HEK293 (cell line): ENCODE measurements around the gene SMARCD1.

Source experiments
- EGR2 ChIP-seq: fragments of 450-650 bp; formaldehyde crosslinking; IDR thresholded peaks from 2 replicates; pipeline ENCODE4 v1.5.1; 2016; ENCODE audit warnings: low read depth, missing biosample characterization, missing genetic modification characterization
- FEZF1 ChIP-seq: fragments of 450-650 bp; formaldehyde crosslinking; IDR thresholded peaks from 2 replicates; pipeline ENCODE4 v1.5.1; 2016; ENCODE audit warnings: missing biosample characterization, missing genetic modification characterization
- GLI2 ChIP-seq: fragments of 450-650 bp; formaldehyde crosslinking; IDR thresholded peaks from 2 replicates; pipeline ENCODE4; 2017; ENCODE audit warnings: missing biosample characterization, missing genetic modification characterization, low read depth, borderline replicate concordance
- KLF7 ChIP-seq: fragments of 450-650 bp; formaldehyde crosslinking; IDR thresholded peaks from 2 replicates; pipeline ENCODE4 v1.5.1; 2016; ENCODE audit warnings: missing biosample characterization, missing genetic modification characterization, borderline replicate concordance
- MEIS1 ChIP-seq: sonication (generic); formaldehyde crosslinking; IDR thresholded peaks from 2 replicates; pipeline ENCODE4 v1.8.1; 2022; ENCODE audit warnings: missing genetic modification reagents, mild to moderate bottlenecking, borderline replicate concordance
- SCRT1 ChIP-seq: fragments of 450-650 bp; formaldehyde crosslinking; IDR thresholded peaks from 2 replicates; pipeline ENCODE4 v1.5.1; 2016; ENCODE audit warnings: missing biosample characterization, missing genetic modification characterization, borderline replicate concordance
- SETDB1 ChIP-seq: IDR thresholded peaks from one replicate; pipeline ENCODE4 v1.6.1; 2017; ENCODE audit warnings: mild to moderate bottlenecking, low read length, moderate library complexity, mixed read lengths; ENCODE audit not compliant: insufficient read length
- SP7 ChIP-seq: fragments of 450-650 bp; formaldehyde crosslinking; IDR thresholded peaks from 2 replicates; pipeline ENCODE4 v1.5.1; 2016; ENCODE audit warnings: missing biosample characterization, missing genetic modification characterization
- TRIM28 ChIP-seq: IDR thresholded peaks from 2 replicates; pipeline ENCODE4 v1.6.1; 2011; ENCODE audit warnings: low read length, control low read depth, borderline replicate concordance
- ZBTB1 ChIP-seq: fragments of 450-650 bp; formaldehyde crosslinking; IDR thresholded peaks from 2 replicates; pipeline ENCODE4 v1.5.1; 2016; ENCODE audit warnings: missing biosample characterization, missing genetic modification characterization
- ZBTB7A ChIP-seq: fragments of 450-650 bp; formaldehyde crosslinking; IDR thresholded peaks from 2 replicates; pipeline ENCODE4 v1.5.1; 2016; ENCODE audit warnings: low read depth, missing biosample characterization, missing genetic modification characterization
- ZFP37 ChIP-seq: fragments of 450-650 bp; formaldehyde crosslinking; IDR thresholded peaks from 2 replicates; pipeline ENCODE4 v1.5.1; 2016; ENCODE audit warnings: missing biosample characterization, missing genetic modification characterization
- ZNF121 ChIP-seq: fragments of 450-650 bp; formaldehyde crosslinking; IDR thresholded peaks from 2 replicates; pipeline ENCODE4 v1.5.1; 2016; ENCODE audit warnings: missing biosample characterization, missing genetic modification characterization
- ZNF133 ChIP-seq: fragments of 450-650 bp; formaldehyde crosslinking; IDR thresholded peaks from 2 replicates; pipeline ENCODE4 v1.5.1; 2016; ENCODE audit warnings: missing biosample characterization, missing genetic modification characterization
- ZNF140 ChIP-seq: fragments of 450-650 bp; formaldehyde crosslinking; IDR thresholded peaks from 2 replicates; pipeline ENCODE4 v1.5.1; 2016; ENCODE audit warnings: missing biosample characterization, missing genetic modification characterization
- ZNF155 ChIP-seq: fragments of 450-650 bp; formaldehyde crosslinking; IDR thresholded peaks from 2 replicates; pipeline ENCODE4 v1.5.1; 2016; ENCODE audit warnings: missing biosample characterization, missing genetic modification characterization
- ZNF157 ChIP-seq: fragments of 450-650 bp; formaldehyde crosslinking; IDR thresholded peaks from 2 replicates; pipeline ENCODE4 v1.5.1; 2016; ENCODE audit warnings: missing biosample characterization, missing genetic modification characterization
- ZNF202 ChIP-seq: fragments of 450-650 bp; formaldehyde crosslinking; IDR thresholded peaks from 2 replicates; pipeline ENCODE4 v1.5.1; 2016; ENCODE audit warnings: missing biosample characterization, missing genetic modification characterization, borderline replicate concordance
- ZNF23 ChIP-seq: fragments of 450-650 bp; formaldehyde crosslinking; IDR thresholded peaks from 2 replicates; pipeline ENCODE4 v1.5.1; 2016; ENCODE audit warnings: missing biosample characterization, missing genetic modification characterization, borderline replicate concordance
- ZNF239 ChIP-seq: fragments of 450-650 bp; formaldehyde crosslinking; IDR thresholded peaks from 2 replicates; pipeline ENCODE4 v1.5.1; 2016; ENCODE audit warnings: missing biosample characterization, missing genetic modification characterization
- ZNF302 ChIP-seq: fragments of 450-650 bp; formaldehyde crosslinking; IDR thresholded peaks from 2 replicates; pipeline ENCODE4 v1.5.1; 2016; ENCODE audit warnings: missing biosample characterization, missing genetic modification characterization, low read depth
- ZNF394 ChIP-seq: fragments of 450-650 bp; formaldehyde crosslinking; IDR thresholded peaks from 2 replicates; pipeline ENCODE4 v1.5.1; 2016; ENCODE audit warnings: missing biosample characterization, missing genetic modification characterization, mild to moderate bottlenecking, moderate library complexity, borderline replicate concordance
- ZNF560 ChIP-seq: fragments of 450-650 bp; formaldehyde crosslinking; IDR thresholded peaks from 2 replicates; pipeline ENCODE4 v1.5.1; 2017; ENCODE audit warnings: missing biosample characterization, missing genetic modification characterization, borderline replicate concordance
- ZNF626 ChIP-seq: fragments of 450-650 bp; sonication (Bioruptor Pico); formaldehyde crosslinking; IDR thresholded peaks from 2 replicates; pipeline ENCODE4 v1.5.1; 2018; ENCODE audit warnings: missing biosample characterization, missing genetic modification characterization, inconsistent platforms
- ZNF776 ChIP-seq: fragments of 450-650 bp; formaldehyde crosslinking; IDR thresholded peaks from 2 replicates; pipeline ENCODE4 v1.5.0; 2017; ENCODE audit warnings: missing biosample characterization, missing genetic modification characterization, borderline replicate concordance
- ZNF837 ChIP-seq: fragments of 450-650 bp; formaldehyde crosslinking; IDR thresholded peaks from 2 replicates; pipeline ENCODE4 v1.5.1; 2016; ENCODE audit warnings: missing biosample characterization, missing genetic modification characterization
- TF ChIP-seq, protein P1 (sequence below): fragments of 450-650 bp; formaldehyde crosslinking; IDR thresholded peaks from 2 replicates; pipeline ENCODE4 v1.5.1; 2016; ENCODE audit warnings: missing biosample characterization, missing genetic modification characterization
- TF ChIP-seq, protein P2 (sequence below): fragments of 450-650 bp; formaldehyde crosslinking; IDR thresholded peaks from 2 replicates; pipeline ENCODE4 v1.5.1; 2017; ENCODE audit warnings: missing biosample characterization, missing genetic modification characterization
- TF ChIP-seq, protein P3 (sequence below): fragments of 450-650 bp; formaldehyde crosslinking; IDR thresholded peaks from 2 replicates; pipeline ENCODE4 v1.5.1; 2016; ENCODE audit warnings: missing biosample characterization, missing genetic modification characterization
- TF ChIP-seq, protein P4 (sequence below): fragments of 450-650 bp; formaldehyde crosslinking; IDR thresholded peaks from 2 replicates; pipeline ENCODE4 v1.5.1; 2016; ENCODE audit warnings: missing biosample characterization, missing genetic modification characterization
- TF ChIP-seq, protein P5 (sequence below): fragments of 450-650 bp; formaldehyde crosslinking; IDR thresholded peaks from 2 replicates; pipeline ENCODE4 v1.5.1; 2016; ENCODE audit warnings: missing biosample characterization, missing genetic modification characterization
- TF ChIP-seq, protein P6 (sequence below): fragments of 450-650 bp; formaldehyde crosslinking; IDR thresholded peaks from 2 replicates; pipeline ENCODE4 v1.5.1; 2016; ENCODE audit warnings: missing biosample characterization, missing genetic modification characterization, borderline replicate concordance

Gene SMARCD1

DNA sequence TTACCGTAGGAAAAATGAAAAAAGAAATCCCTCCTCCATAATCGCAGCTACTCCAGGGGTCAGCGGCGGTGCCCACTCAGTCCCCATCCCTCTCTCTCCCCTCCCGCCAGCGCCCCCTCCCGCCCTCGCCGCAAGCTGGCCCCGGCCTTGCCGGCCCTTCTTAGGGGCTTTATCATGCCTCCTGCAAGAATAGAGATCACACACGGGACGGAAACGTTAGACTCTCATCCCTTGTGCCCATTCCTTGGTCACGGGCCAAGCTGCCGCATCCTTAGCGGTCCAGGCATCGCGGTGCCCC, 26.2 kb downstream of the SMARCD1 start (continued):
- 0 out of 2 replicates have a peak, but pooled peaks have one; percentile 9 for TF ChIP-seq EGR2 (tag by site-specific recombination)
- TF ChIP-seq ZNF239: no peak
- TF ChIP-seq KLF7: no peak
- TF ChIP-seq ZNF121 (tag by site-specific recombination): peak; percentile 87
- TF ChIP-seq, protein P1, sequence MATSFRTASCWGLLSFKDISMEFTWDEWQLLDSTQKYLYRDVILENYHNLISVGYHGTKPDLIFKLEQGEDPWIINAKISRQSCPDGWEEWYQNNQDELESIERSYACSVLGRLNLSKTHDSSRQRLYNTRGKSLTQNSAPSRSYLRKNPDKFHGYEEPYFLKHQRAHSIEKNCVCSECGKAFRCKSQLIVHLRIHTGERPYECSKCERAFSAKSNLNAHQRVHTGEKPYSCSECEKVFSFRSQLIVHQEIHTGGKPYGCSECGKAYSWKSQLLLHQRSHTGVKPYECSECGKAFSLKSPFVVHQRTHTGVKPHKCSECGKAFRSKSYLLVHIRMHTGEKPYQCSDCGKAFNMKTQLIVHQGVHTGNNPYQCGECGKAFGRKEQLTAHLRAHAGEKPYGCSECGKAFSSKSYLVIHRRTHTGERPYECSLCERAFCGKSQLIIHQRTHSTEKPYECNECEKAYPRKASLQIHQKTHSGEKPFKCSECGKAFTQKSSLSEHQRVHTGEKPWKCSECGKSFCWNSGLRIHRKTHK (tag by site-specific recombination): no peak
- TF ChIP-seq ZNF394 (tag by site-specific recombination): peak; percentile 46; the same call in 1 of the 2 replicates
- TF ChIP-seq, protein P2, sequence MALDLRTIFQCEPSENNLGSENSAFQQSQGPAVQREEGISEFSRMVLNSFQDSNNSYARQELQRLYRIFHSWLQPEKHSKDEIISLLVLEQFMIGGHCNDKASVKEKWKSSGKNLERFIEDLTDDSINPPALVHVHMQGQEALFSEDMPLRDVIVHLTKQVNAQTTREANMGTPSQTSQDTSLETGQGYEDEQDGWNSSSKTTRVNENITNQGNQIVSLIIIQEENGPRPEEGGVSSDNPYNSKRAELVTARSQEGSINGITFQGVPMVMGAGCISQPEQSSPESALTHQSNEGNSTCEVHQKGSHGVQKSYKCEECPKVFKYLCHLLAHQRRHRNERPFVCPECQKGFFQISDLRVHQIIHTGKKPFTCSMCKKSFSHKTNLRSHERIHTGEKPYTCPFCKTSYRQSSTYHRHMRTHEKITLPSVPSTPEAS: no peak
- TF ChIP-seq, protein P3, sequence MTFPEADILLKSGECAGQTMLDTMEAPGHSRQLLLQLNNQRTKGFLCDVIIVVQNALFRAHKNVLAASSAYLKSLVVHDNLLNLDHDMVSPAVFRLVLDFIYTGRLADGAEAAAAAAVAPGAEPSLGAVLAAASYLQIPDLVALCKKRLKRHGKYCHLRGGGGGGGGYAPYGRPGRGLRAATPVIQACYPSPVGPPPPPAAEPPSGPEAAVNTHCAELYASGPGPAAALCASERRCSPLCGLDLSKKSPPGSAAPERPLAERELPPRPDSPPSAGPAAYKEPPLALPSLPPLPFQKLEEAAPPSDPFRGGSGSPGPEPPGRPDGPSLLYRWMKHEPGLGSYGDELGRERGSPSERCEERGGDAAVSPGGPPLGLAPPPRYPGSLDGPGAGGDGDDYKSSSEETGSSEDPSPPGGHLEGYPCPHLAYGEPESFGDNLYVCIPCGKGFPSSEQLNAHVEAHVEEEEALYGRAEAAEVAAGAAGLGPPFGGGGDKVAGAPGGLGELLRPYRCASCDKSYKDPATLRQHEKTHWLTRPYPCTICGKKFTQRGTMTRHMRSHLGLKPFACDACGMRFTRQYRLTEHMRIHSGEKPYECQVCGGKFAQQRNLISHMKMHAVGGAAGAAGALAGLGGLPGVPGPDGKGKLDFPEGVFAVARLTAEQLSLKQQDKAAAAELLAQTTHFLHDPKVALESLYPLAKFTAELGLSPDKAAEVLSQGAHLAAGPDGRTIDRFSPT (tag by site-specific recombination): peak; percentile 88
- TF ChIP-seq FEZF1 (tag by site-specific recombination): no peak
- TF ChIP-seq ZNF202 (tag by site-specific recombination): no peak
- TF ChIP-seq, protein P4, sequence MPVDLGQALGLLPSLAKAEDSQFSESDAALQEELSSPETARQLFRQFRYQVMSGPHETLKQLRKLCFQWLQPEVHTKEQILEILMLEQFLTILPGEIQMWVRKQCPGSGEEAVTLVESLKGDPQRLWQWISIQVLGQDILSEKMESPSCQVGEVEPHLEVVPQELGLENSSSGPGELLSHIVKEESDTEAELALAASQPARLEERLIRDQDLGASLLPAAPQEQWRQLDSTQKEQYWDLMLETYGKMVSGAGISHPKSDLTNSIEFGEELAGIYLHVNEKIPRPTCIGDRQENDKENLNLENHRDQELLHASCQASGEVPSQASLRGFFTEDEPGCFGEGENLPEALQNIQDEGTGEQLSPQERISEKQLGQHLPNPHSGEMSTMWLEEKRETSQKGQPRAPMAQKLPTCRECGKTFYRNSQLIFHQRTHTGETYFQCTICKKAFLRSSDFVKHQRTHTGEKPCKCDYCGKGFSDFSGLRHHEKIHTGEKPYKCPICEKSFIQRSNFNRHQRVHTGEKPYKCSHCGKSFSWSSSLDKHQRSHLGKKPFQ (tag by site-specific recombination): no peak
- no peak for TF ChIP-seq ZNF23 (tag by site-specific recombination)
- no peak for TF ChIP-seq ZFP37
- peak; percentile 63 for TF ChIP-seq SP7
- TF ChIP-seq, protein P5, sequence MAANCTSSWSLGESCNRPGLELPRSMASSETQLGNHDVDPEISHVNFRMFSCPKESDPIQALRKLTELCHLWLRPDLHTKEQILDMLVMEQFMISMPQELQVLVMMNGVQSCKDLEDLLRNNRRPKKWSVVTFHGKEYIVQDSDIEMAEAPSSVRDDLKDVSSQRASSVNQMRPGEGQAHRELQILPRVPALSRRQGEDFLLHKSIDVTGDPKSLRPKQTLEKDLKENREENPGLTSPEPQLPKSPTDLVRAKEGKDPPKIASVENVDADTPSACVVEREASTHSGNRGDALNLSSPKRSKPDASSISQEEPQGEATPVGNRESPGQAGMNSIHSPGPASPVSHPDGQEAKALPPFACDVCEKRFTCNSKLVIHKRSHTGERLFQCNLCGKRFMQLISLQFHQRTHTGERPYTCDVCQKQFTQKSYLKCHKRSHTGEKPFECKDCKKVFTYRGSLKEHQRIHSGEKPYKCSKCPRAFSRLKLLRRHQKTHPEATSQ: no peak
- TF ChIP-seq TRIM28: no peak
- TF ChIP-seq ZNF560 (tag by site-specific recombination): no peak
- TF ChIP-seq SCRT1 (tag by site-specific recombination): no peak
- no peak for TF ChIP-seq ZNF155 (tag by site-specific recombination)
- no peak for TF ChIP-seq ZNF626 (tag by site-specific recombination)
- no peak for TF ChIP-seq ZNF776
- TF ChIP-seq, protein P6, sequence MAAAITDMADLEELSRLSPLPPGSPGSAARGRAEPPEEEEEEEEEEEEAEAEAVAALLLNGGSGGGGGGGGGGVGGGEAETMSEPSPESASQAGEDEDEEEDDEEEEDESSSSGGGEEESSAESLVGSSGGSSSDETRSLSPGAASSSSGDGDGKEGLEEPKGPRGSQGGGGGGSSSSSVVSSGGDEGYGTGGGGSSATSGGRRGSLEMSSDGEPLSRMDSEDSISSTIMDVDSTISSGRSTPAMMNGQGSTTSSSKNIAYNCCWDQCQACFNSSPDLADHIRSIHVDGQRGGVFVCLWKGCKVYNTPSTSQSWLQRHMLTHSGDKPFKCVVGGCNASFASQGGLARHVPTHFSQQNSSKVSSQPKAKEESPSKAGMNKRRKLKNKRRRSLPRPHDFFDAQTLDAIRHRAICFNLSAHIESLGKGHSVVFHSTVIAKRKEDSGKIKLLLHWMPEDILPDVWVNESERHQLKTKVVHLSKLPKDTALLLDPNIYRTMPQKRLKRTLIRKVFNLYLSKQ (tag by site-specific recombination): no peak
- TF ChIP-seq ZBTB7A (tag by site-specific recombination): peak; percentile 39; the same call in 1 of the 2 replicates
- TF ChIP-seq ZNF133 (tag by site-specific recombination): no peak
- no peak for TF ChIP-seq SETDB1
- no peak for TF ChIP-seq MEIS1
- no peak for TF ChIP-seq ZNF157
- TF ChIP-seq ZNF140 (tag by site-specific recombination): no peak
- no peak for TF ChIP-seq GLI2 (tag by site-specific recombination)
- TF ChIP-seq ZNF837: no peak
- TF ChIP-seq ZBTB1 (tag by site-specific recombination): no peak
- TF ChIP-seq ZNF302: no peak
